HG02981 (cell line): Measurements from ENCODE around the gene SNX27.
"Not testable (repeated sequence)": the region's sequence is repeated elsewhere in the genome, so short reads cannot be mapped to it uniquely, and the experiment has no call there.

Source experiments
- ATAC-seq: cut with Tn5 transposase; IDR thresholded peaks from one replicate; pipeline ENCODE4 v1.9.1; 2021; ENCODE audit warnings: mild to moderate bottlenecking, moderate library complexity; ENCODE audit not compliant: unreplicated experiment

Gene SNX27

DNA sequence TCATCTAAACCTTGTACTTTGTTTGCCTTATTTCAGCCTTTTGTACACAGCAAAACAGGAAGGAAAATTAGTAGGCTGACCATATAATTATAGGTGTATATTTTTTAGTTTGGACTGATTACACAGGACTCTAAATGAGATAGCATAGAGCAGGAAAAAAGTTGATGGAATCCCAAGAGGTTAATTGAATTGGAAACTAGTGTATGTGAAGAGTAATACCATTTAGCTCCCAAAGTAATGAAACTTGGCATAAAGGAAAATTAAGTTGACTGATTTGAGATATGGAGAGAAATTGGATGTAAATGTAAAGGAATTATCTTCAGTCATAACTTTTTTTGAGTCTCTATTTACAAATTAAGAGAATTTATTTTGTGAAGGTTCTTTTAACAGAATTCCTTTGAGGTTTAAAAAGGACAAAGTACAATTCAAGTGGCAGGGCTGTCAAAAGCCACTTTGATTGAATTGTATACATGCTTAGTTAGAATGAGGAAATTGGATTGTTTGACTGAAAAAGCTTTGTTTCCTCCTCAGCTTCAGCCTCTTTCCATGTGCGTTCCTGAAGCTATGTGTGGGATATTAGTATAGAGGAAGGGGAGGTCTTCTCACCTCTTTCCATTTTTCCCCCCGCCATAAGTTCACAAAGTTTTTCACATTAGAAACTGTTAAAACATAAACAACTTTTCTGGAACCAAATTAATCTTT, 26.4 kb downstream of the SNX27 start:
- no peak for ATAC-seq

DNA sequence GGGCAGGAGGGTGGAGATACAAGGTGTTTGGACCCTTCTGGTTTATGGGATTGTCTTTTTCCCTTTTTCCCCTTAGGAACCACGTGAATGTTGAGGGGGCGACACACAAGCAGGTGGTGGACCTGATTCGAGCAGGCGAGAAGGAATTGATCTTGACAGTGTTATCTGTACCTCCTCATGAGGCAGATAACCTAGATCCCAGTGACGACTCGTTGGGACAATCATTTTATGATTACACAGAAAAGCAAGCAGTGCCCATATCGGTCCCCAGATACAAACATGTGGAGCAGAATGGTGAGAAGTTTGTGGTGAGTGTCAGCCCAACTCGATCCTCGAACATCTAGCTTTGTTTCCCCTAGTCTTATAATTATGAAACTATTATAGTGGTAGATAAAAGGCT, 27.0 kb downstream of the SNX27 start:
- no peak for ATAC-seq

DNA sequence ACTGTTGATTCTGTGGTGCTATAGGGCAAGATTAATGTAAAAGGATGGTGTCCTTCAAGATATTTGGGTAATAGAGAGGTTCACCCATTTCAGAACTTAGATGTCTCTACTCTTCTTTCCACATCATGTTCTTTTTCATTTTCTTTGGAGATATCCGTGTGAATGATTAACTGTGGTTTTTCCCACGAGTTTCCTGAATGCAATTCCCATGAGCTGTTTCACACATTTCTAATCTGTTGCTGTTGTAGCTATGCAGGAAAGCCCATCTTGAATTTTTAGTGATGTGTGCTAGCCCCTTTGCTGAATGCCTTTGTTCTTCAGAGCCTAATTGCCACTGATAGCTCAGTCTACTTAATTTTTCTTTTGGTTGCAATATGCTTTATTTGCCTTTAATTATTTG, 27.6 kb downstream of the SNX27 start:
- no peak for ATAC-seq

DNA sequence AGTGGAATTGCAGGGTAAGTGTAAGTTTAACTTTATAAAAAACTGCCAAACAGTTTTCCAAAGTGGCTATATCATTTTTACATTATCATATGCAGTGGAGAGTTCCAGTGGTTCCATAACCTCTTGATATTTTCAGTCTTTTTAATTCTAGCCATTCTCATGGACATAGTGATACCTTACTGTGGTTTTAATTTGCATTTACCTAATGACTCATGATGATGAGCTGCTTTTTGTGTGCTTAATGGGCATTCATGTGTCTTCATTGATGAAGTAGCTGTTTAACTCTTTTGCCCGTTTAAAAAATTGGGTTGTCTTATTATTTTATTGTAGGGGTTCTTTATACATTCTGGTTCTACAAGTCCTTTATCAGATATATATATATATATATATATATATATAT, 29.4 kb downstream of the SNX27 start:
- ATAC-seq = no peak

DNA sequence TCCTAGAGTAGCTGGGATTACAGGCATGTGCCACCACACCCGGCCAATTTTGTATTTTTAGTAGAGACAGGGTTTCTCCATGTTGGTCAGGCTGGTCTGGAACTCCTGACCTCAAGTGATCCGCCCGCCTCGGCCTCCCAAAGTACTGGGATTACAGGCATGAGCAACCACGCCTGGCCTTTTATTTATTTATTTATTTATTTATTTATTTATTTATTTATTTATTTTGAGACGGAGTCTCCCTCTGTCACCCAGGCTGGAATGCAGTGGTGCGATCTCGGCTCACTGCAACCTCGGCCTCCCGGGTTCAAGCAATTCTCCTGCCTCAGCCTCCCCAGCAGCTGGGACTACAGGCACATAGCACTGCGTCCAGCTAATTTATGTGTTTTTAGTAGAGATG, 31.2 kb downstream of the SNX27 start:
- not testable (repeated sequence) for ATAC-seq

DNA sequence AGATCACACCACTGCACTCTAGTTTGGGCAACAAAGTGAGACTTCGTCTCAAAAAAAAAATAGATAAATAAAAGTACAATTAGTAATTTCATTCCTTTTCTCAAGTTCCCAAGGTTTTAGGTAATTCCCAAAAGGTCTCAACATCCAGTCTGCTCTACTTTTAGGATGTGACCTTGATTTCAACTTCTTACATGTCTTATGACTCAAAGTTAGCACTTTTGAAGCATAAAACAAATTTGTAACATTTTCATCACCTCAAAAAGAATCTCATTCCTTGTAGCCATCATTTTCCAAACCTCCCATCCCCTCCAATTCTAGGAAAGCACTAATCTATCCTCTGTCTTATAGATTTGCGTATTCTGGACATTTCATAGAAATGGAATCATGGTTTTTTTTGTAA, 32.2 kb downstream of the SNX27 start:
- ATAC-seq = no peak

DNA sequence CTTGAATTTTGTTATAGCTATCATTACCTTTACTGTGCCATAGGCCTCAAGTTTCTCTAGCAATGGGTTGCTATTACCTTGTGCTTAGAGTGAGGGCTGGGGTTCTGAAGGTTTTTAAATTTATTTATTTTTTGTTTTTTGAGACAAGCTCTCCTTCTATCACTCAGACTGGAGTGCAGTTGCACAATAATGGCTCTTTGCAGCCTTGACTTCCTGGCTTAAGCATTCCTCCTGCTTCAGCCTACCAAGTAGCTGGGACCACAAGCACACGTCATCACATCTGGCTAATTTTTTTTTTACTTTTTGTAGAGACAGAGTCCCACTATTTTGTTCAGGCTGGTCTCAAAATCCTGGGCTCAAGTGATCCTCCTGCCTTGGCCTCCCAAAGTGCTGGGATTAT, 41.5 kb downstream of the SNX27 start:
- ATAC-seq = no peak

DNA sequence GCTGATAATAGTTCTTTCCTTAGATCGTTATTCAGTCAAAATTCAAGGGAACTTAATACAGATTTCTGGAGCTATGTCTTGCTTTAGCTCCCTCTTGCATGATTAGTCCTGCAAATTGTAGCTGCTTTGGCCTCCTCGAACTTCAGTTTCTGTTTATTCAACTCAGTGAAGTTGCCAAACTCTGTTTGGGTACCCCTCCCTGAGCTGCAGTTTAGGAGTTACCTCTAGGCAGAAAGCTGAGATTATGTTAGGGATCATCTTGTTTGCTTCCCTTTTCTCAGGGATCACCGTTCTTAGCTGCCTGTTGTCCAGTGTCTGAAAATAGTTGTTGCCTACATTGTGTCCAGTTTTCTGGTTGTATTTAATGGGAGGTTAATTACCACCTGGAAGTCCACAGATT, 43.5 kb downstream of the SNX27 start:
- ATAC-seq = no peak

DNA sequence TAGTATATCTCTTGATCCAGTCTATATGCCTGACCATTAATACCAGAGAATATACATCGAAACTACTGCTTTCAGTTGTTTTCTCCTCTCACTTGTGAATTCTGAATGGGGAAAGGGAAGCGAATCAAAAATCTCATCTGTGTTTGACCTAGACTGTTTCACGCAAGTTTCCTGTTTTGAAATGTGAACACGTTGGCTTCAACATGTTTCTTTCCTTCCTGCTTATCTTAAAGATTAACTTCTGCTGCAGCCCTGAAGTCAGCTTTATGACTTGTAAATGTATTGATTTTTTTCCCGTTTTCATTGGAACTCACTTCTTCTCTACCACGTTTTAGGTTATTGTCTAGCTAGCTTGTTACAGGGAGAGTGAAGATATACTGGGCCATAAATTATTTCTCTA, 49.9 kb downstream of the SNX27 start:
- no peak for ATAC-seq

DNA sequence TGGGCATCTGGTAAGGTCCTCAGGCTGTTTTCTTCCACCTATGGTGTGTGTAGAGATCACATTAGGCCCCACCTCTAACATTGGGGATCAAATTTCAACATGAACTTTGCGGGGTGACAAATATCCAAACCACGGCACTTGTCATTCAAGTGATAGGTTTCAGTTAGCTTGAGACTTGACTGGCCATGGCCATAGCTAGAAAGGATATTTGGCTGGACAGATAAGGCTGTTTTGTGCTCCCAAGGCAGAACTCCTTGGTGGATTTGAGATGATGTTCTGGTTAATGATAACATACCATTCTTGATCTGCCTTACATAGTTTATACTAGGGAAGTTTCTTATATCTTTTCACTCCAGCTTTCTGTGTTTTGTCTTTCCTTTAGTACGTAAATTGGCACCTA, 56.2 kb downstream of the SNX27 start:
- ATAC-seq = no peak

DNA sequence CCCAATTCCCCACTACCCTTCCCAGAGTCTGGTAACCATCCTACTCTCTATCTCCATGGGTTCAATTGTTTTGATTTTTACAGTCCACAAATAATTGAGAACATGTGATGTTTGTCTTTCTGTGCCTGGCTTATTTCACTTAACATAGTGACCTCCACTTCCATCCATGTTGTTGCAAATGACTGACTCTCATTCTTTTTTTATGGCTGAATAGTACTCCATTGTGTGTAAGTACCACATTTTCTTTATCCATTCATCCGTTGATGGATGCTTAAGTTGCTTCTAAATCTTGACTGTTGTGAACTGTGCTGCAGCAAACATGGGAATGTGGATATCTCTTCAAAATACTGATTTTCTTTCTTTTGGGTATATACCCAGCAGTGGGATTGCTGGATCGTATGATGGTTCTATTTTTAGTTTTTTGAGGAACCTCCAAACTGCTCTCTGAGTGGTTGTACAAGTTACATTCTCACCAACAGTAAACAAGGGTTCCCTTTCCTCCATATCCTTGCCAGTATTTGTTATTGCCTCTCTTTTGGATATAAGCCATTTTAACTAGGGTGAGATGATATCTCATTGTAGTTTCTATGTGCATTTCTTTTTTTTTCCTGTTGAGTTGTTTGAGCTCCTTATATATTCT, 58.3 kb downstream of the SNX27 start:
- not testable (repeated sequence) for ATAC-seq

DNA sequence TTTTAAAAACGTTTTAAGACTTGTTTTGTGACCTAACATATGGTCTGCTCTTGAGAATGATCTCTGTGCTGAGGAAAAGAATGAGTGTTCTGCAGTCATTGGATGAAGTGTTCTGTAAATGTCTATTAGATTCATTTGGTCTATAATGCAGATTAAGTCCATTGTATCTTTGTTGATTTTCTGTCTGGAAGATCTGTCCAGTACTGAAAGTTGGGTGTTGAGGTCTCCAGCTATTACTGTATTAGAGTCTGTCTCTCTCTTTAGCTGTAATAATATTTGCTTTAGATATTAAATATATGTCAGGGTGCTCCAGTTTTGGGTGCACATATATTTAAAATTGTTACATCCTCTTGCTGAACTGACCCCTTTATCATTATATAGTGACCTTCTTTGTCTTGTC, 61.6 kb downstream of the SNX27 start:
- no peak for ATAC-seq

DNA sequence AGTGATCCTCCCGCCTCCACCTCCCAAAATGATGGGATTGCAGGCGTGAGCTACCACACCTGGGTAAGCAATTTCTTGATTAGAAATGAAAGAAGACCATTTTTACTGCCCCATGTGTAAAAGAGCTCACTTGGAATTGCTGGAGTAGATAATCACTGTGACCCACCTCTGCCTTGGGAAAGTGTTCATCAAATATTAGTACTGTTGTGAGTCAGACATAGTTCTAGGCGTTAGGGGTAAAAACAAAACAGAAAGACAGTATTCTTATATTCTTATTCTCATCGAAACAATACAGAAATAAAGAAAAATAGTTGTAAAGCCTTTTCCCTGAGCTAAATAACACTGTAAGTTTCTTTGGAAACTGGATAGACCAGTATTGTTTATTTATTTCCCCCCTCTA, 68.5 kb downstream of the SNX27 start:
- no peak for ATAC-seq

DNA sequence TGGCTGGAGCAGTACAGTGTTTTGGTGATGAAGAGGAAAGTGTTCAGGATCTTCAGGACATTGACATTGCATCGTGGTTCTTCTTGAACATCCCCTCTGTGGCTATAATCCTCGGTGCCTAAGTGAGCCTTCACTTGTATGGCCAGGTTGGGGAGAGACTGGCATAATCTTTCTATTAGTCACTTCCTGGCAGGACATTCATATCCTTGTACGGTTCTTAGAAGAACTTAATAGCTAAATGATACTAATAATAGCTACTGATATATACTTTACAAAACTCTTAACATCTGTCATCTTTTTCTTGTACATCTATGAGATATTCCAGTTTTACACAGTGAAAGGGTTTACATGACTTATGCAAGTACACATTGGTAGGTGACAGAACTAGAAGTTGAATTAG, 69.0 kb downstream of the SNX27 start:
- ATAC-seq = no peak

DNA sequence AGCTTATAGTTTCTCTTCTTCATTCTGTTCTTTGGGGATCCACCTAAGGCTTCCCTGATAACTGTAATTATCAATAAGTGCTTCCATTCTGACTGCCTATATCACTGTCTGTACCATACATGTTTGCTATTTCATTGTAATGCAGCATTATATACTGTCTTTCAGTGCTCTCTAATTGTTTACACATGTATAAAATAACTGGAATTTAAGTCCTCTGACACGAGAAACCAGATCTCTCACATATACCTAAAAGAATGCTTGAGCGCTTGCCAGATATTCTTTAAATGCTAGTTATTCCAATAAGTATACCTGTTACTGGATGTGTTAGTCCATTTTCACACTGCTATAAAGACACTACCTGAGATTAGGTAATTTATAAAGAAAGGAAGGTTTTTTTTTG, 70.1 kb downstream of the SNX27 start:
- no peak for ATAC-seq

DNA sequence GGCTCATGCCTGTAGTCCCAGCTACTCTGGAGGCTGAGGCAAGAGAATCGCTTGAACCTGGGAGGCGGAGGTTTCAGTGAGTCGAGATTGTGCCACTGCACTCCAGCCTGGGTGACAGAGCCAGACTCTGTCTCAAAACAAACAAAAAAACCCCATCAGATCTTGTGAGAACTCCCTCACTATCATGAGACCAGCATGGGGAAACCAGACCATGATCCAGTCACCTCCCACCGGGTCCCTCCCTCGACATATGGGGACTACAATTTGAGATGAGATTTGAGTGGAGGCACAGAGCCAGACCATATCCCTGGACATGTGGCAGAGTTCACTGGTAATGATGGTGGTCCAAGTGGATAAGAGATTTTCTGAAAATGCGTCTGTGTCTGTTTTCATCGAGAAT, 71.1 kb downstream of the SNX27 start:
- not testable (repeated sequence) for ATAC-seq

DNA sequence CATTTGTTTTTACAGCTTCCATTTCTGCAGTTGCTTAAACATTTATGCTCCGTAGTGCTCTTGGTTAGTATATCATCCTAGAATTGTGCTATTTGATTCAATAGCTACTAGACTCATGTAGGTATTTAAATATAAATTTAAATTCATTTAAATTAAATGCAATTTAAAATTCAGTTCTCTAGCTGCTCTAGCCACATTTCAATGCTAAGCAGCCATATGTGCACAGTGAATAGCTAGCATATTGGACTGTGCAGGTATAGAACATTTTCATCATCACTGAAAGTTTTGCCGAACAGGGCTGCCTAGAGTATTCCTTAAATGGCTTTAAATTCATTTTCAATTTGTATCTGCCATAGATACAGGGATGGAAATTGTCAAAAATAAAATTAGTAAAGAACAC, 72.3 kb downstream of the SNX27 start:
- no peak for ATAC-seq

DNA sequence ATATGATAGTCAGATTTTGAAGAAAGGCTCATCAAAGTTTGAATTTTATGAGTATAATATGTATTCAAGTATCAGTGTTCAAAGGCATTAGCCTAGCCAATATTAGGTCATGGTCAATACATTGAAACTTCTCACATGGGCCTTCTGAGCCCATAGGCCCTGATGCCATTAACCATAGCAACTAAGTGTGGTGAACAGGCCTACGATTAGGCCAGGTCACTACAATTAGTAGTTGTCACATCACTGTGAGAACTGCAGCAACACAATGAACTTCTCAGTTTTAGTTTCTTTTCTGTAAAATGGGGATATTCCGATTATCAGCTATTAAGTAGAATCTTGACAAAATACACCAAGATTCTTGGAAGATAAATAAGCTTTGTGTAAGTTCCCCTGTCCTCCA, 74.7 kb downstream of the SNX27 start:
- no peak for ATAC-seq

DNA sequence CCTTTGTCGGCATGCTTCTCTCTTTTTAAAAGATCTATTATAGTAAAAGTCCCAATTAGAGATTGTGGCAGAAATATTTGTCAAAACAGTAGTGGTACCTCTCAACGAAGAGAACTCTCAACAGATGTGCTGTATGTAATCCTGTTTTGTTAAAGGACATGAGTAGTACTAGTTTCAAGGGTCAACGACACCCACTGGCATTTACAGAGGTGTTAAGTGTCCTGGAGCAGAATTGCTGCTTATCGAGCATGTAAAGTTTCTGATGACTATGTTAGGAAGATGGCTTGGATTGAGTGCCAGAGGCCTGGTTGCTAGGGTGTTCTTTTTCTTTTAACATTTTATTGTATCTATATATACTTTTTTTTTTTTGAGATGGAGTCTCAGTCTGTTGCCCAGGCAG, 77.6 kb downstream of the SNX27 start:
- no peak for ATAC-seq

DNA sequence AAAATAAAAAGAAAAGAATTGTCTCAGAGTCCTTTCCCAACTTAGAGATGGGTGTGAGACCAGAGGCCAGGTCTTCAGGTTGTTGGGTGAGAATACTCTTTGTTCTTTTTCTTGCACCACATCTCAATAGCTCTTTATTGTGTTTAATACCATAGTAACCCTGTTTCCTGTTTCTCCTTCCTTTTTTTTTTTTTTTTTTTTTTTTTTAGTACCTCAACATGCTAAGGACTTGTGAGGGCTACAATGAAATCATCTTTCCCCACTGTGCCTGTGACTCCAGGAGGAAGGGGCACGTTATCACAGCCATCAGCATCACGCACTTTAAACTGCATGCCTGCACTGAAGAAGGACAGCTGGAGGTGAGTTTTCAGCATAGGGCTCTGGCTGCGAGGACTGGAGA, 80.4 kb downstream of the SNX27 start:
- ATAC-seq = no peak

DNA sequence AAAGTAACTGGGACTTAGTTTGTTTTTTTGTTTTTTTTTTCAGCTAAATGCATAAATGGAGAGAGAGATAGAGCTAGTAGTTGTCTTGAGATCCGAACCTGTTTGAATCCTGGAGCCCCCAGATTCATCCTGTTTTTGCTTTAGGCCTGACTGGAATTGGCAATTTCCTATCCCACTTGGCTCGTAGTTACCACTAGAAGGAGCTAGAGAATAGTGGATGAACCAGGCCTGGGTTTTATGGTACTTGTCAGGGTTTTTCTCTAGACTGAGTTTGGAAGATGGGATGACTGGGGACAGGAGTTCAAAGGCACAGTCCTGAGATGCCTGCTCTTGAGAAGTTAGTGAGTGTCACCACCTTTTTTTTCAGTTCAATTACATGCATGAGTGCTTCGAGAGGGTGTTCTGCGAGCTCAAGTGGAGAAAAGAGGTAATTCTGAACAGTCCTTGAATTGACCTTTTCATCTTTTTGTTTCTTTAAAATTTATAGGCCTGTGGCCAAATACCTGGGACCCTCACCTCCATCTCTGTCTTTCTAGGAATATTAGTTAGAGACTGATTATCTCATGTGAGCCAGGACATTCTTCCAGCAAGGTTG, 81.3 kb downstream of the SNX27 start:
- no peak for ATAC-seq

DNA sequence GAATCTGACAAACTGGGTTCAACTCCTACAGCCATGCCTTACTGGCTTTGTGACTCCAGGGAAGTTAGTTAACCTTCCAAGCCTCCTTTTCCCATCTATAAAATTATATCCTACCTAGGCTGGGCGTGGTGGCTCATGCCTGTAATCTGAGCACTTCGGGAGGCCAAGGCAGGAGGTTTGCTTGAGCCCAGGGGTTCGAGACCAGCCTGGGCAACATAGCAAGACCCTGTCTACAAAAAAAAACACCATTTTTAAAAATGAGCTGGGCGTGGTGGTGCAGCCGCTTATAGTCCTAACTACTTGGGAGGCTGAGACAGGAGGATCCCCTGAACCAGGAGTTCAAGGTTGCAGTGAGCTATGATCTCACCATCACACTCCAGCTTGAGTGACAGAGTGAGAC, 89.7 kb downstream of the SNX27 start:
- ATAC-seq = no peak

DNA sequence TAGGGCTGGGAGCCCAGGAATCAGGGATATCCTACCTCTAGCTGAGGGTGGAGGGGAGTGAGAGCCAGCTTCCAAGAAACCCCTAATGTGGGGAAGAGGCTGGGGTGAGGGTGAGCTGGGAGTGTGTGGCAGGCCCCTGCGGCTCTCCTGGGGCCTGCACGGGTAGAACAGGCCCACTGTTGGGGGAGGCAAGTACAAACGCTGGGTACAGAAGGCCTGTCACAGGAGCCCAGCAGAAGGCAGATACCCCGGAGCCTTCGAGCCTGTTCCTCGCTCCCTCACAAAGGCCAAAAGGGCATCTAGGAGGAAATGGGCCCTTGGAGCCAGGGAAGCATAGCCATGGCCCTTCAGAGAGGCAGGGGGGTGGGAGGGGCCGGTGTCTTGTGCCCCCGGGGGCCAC, 91.1 kb downstream of the SNX27 start:
- ATAC-seq = no peak
